GM18873 (cell line): ENCODE data around the gene PRR5L.

Experiments
- ATAC-seq: cut with Tn5 transposase; IDR thresholded peaks from one replicate; pipeline ENCODE4 v1.9.1; 2021; ENCODE audit warnings: mild to moderate bottlenecking, moderate library complexity, moderate number of reproducible peaks; ENCODE audit not compliant: unreplicated experiment, low FRiP score

PRR5L gene

DNA sequence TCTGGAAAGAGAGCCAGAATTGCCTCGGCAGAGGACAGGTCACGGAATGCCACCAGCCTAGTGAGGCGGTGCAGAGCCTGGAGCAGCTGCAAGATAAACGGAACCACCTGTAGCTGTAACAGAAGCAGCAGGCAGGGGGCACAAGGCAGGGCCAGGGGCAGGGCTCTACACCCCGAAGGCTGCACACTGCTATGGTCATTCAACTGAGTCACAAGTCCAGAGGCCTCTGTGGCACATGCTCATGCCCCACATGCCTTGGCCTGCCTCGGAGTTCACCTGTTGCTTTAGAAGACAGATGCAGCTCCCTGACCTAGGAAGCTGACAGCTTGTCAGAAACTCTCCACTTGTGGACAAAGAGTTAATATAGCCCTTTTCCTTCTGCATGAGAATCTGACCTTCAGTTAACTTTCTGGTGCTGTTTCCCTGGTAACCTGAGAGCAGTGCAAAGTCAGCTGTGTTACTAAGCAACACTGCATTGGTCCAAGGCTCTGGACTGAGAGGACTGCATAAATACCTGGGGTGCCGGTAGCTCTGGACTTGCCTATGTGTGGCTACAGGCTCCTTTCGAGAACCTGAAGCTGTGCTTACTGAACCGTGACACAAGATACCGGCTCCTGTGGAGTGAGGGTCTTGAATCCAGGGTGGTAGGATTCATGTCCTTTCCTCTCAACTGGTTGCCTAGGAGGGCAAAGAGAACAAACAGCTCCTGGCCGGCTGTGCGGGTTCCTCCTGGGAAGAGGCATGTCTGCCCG is 17.4 kb upstream of the PRR5L start:
- no peak for ATAC-seq

DNA sequence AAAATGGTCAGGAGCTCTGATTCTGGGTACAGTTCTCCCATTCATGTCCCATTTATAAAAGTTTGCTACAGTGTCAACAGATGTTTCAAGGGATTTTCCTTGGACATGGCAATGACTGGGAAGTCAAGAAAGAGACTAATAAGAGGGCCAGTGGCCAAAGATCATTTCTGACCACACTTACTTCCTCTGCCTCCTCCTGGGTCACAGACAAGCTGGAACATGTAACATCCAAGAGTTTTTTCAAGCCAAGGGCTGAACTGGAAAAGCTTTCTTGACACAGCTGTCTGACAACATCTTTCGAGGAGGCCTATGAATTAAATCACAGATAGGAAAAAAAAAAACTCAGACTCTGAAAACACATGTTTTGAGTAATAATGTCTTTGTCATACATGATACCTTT is 15.6 kb upstream of the PRR5L start:
- no peak for ATAC-seq

DNA sequence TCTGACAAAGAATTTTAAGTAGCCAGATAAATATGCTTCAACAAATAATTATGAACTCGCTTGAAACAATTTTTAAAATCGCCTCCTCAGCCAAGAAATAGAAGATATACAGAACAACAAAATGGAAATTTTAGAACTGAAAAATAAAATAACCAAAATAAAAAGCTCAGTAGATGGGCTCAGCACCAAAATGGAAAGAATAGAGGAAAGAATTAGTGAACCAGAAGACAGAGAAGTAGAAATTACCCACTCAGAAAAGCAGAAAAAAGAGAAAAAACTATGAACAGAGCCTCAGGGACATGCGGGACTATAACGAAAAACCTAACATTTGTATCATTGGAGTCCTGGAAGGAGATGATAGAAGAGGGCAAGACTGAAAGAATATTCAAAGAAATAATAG is 14.2 kb upstream of the PRR5L start:
- no peak for ATAC-seq

DNA sequence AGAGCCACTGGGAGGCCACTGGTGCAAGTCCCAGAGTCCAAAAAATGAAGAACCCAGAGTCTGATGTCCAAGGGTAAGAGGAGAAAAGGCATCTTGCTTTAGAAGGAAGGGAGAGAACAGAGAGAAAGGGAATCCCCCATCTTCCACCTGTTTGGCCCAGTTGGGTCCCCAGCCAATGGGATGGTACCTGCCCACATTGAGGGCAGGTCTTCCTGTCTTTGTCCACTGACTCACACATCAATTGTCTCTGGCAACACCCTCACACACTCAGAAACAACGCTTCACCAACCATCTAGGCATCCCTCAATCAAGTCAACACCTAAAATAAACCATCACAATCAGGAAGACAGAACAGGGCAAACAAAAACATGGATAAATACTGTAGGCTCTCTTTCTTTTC is 13.2 kb upstream of the PRR5L start:
- ATAC-seq = no peak

DNA sequence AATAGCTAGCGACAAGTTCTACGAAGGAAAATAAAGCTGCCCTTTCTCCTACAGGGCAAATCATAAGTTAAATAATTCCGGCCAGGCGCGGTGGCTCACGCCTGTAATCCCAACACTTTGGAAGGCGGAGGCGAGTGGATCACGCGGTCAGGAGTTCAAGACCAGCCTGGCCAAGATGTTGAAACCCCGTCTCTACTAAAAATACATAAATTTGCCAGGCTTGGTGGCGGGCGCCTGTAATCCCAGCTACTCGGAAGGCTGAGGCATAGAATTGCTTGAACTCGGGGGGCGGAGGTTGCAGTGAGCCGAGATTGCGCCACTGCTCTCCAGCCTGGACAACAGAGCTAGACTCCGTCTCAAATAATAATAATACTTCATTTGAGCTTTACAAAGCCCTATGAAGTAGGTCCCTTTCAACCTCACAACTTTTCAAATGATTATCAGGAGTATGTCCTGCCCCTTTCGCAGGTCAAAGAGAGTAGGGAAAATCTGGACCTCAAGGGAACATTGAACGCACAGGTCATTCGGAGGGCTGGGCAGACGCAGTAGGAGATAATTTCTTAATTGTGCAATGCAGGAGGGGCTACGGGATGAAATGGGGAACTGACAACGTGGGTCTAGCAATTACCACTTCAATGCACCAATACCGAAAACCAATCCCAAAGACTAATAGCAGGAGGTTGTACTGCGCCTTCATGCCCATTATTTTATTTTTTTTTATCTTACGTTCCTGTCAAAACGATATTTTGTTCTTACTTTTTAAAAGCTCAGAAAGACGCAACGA is 7.5 kb upstream of the PRR5L start:
- ATAC-seq = no peak

DNA sequence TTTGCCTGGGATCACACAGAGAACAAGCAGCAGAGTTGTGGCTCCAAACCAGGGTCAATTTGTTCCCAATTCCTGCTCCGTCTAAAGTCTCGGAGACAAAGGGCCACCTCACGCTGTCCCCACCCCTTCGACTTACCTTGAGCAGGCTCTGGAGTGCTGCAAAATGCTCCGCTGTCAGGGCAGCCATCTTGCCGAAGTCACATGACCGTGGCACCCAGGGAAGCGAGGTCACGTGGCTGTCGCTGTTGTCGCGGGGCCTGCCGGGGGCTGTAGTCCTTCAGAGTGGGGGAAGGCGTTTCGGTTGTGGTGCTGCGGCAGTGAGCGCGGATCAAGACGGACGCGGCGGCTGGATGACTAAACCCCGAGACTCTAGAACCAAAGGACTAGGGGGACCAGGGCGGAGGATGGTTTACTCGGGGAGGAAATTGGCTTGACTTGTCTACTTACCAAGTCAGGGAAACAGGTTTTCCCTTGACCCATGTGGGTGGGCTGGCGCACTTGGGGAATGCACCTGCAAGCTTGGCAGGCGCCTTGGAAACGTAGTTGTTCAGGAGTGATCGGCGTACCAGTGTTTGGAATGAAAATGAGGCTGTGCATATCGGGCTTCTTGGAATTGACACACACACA is 6.7 kb upstream of the PRR5L start, which contains the start of gene COMMD9:
TSS of gene COMMD9 (minus strand) at position 199 of the 627 bp plus-strand sequence. CDS start at position 187, 12 bp downstream.
- ATAC-seq = peak; percentile 97

DNA sequence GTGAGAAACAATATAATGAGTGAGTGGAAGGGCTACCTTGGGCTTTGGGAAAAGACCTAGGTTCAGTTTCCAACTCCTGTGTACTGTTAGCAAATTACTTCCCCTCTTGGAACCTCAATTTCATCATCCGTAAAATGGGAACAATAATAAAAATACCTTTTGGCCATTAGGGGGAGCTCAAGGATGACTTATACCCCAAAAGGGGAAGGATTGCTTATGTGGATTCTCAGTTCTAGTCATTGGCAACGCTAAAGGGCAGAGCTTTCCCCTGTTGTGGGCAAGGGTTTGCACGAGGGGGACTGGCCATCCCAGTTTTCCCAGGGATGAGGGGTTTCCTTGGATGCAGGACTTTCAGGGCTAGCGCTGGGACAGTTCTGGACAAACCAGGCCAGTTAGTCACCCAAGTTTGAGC is 3.8 kb upstream of the PRR5L start:
- ATAC-seq = peak; percentile 34

DNA sequence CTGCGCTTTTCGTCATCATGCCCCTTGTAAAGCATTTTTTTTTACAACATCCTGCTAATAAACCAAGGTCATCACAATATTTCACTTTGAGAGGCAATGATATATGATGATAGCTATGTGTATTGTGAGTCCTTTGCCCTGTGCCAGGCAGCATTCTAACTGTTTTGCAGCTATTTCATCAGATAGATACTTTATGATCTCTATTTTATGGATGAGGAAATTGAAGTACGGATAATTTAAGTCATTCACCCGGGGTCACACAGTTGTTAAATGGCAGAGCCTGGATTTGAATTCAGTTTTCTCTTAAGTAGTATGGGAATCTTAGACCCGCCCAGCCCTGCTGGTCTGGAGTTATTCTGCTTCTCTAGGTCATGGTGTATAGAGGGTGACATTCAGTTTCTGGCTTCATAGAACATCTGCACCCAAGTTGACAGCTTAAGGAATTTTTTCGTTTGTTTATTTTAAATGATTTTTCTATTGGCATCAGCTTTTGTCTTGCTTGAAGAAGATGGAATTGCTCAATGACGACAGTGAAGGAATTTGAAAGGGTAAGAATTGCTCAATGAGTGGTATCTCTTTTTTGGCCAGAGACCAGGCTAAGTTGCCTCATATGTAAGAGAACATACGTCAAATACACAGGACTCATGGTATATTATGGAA is 926 bp downstream of the PRR5L start:
- no peak for ATAC-seq

DNA sequence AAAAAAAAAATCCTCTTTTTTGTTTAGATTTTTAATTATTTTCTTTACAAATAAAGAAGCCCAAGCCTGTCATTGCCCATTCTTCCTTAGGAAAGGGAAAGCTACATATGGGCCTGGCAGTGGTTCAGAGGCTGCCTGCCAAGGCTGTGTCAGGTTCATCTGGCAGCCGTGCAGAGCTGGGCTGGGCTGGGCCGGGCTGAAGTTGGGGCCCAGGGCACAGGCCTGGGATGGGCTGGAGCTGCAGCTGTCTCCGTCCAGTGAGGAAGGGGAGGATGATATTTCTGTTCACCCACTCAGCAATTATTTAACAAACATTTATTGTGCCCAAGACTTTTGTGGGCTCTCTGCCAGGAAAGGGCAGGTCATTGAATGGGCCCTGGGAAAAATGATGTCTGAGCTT is 4.6 kb downstream of the PRR5L start:
- ATAC-seq = no peak

DNA sequence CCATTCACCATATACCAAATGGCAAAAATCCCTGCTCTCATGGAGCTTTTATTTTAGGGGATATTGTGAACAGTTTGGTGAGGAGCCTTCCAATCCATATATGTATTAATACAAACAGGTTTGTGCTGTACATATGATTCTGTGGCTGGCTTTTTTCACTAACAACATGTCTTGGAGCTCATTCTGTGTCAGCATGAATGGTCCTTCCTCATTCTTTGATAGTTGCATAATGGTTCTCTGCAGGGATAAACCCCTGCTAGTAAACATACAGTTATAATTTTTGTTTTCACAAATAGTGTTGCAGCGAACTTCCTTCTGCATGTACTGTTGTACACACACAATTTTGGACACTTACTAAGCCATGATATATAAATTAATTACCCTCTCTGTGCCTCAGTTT is 8.3 kb downstream of the PRR5L start:
- ATAC-seq = no peak

DNA sequence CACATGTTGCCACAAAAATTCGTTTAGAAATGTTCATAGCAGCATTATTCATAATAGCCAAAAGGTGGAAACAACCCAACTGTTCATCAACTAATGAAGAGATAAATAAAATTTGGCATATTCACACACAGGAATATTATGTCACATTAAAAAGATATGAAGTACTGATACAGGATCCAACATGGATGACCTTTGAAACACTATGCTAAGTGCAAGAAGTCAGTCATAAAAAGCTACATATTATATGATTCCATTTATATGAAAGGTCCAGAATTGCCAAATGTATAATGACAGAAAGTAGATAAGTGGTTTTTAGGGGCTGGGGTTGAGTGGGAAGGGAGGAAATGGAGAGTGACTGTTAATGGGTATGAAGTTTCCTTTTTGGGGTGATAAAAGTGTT is 9.0 kb downstream of the PRR5L start:
- ATAC-seq = no peak

DNA sequence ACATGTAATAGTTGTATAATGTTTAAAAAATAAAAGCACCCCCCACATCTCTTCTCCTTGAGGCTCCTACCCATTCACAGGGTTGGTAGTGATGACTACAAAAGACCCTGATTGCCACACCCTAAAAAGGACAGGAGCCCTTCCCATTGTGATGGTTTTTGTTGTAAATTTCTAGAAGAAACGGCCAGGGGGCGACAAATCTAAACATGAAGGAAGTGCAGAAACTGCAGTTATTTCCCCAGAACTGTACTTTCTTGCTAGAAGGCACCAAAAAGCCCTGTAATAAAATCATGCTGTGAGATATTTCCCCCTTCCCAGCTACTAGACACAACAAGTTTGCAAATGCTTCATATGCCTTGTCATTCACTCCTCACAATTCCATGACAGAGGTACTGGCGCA is 10.8 kb downstream of the PRR5L start:
- ATAC-seq = no peak

DNA sequence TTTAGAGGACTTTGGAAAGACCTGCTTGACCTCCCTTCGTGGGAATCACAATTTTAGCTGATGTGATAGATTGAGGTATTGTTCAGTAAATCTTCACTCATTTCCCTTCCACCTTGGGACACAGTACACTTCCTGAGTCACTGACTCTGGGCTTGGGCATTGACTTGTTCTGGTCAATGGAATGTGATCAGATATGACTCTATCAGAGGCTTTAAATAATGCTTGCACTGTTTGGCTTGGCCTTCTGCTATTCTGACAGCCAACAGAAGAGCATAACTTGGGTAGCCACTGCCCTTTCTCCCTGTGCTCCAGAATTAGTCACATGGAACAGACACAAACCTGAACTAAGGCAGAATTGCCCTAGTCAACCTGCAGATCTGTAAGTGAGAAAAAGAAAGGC is 12.5 kb downstream of the PRR5L start:
- no peak for ATAC-seq

DNA sequence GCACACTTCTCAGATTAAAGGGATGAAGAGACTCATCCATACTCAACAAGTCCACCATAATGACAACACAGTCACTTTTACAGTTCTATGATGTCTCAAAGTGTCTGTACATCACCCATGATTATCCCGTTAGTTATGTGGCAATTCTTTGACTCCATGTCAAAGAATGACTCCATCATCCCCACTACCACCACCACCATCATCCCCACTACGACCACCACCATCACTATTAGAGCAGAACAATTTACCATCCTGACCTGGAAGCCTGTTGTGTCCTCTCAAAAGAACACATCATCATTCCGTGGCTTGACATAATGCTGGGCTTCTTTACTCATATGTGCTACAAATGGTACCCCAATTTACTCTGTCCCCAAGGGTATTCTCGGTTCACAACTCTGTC is 13.7 kb downstream of the PRR5L start:
- ATAC-seq = no peak

DNA sequence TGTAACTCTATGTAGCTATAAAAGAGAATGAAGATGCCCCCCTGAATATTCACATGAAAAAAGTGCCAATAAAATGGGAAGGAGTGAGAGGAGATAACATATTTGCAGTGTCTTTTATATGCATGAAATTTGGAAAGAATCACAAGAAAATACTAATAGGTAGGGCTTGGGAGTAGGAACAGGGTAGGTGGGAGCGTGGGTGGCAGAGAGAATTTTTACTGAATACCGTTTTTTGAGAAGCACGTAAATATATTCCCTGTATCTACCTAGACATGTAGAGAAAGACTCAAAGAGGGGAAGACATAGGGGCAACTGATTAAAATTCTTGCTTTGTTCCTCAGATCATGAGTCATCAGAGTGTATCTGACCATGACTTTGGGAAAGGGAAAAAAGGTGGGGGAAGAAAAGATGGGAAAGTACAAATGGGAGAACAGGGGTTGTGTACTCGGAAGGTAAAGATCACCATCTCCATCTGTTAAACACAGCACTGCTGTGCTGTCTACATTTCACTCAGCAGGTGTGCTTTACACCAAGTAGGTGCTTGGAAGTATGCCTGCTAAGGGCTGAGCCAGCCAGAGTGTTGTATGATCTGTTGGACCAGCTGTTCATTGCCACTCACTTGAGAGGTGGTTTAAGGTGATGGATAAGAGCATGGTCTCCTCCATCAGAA is 16.0 kb downstream of the PRR5L start:
- no peak for ATAC-seq

DNA sequence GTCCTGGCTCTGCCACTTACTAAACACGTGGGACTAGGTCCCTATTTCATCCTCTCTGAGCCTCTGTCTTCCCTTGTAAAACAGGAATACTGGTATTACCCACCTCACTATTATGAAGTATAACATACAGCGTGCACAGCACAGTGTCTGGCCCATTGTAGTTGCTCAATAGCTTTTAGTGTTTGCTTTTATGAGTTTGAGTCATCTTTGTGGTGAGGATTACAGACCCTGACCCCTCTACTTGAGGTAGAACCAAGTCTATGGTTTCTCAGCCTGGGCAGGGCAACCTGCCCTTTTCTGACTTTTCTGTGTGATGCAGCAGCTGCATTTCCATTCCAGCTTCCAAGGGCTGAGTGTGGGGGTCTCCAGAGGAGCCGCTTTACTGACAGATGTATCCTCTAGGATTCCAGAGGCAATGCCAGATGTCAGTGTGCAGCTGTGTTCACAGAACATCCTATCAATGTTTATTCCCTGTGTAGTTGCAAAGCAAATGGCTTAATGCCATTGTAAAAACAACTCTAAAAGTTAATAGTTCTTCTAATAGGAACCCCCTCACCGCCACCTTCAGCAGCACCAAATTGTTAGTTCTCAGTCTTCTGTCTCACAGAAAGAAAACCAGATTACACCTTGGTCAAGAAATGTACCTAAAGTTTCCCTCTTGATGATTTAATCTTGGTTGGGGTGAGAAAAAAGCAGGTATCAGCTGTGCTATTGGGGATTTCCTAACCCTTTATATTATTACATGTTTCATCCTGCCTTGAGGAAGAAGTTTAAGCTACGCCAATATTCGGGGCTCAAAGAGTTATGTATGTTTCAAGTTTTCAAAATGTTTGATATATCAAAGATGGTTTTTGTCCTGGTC is 16.8 kb downstream of the PRR5L start:
- no peak for ATAC-seq

DNA sequence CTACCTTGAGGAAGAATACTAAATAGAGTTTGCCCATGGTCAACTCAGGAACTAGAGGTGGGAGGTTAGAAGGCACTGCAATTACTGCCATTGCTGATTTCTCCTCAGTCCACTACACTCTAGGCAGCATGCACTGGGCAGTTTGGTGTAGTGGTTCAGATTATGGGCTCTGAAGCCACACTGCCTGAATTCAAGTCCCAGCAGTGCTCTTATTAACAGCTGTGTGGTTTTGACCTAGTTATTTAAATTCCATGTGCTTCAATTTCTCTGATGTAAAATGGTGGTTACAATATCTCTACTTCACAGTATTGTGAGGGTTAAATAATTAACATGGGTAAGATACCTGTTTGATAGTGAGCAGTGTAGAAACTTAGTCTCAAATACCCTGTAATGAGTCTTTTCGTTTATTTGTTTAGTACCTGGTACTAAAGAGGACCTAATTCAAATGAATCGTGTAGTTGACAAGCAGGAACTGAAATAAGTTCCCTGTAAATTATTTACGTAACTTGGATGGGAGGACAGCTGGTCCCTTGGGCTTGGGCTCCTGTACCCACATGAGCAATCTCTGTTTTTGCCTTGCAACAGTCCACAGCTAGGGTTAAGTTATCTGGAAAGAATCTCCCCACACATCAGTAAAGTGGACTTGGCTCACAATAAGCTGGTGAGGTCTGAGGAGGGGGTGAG is 17.8 kb downstream of the PRR5L start:
- peak; percentile 66 for ATAC-seq

DNA sequence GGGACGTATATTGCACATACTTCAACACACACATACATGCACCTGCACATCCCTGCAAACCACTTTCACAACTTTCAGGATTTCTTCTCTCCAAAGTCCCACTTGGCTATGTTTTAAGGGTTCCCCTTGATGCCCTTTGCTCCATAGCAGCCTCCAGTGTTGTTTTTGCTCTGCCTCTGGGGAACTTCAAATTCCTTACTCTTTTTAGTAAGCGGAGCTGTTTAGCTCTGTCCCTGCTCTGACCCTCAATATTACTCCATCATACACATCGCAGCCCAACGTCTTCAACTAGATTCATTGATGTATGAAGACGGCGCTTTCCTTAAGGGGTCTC is 18.3 kb downstream of the PRR5L start:
- no peak for ATAC-seq

DNA sequence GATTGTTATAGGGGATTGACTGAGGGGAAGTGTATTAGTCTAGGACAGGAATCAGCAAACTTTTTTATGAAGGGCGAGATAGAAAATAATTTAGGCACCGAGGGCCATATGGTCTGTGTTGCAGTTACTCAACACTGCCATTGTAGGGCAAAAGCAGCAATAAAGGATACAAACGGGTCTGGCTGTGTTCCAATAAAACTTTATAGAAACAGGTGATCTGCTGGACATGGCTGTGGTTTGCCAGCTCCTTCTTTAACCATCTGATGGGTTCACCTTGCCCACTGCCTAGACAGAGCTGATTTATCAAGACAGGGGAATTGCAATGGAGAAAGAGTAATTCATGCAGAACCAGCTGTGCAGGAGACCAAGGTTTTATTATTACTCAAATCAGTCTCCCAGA is 20.0 kb downstream of the PRR5L start:
- ATAC-seq = no peak
